HG03342 (cell line): ENCODE results near the gene TAF10.

Experiments used
- ATAC-seq: cut with Tn5 transposase; IDR thresholded peaks from one replicate; pipeline ENCODE4 v1.9.1; 2021; ENCODE audit warnings: mild to moderate bottlenecking, moderate library complexity; ENCODE audit not compliant: unreplicated experiment

TAF10 gene

DNA sequence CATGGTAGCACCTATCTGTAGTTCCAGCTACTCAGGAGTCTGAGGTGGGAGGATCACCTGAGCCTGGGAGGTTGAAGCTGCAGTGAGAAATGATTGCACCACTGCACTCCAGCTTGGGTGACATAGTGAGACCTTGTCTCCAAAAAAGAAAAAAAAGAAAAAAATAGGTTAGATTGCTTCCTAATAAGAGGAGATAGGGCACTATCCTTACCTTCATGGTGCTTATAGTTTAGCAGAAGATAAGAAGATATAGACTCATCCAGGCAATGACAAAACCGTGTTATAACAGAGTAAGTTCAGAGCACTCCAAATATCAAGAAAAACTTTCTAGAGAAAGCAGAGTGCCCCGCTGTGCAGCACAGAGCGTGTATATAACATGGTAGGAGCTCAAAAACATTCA is 50.7 kb downstream of the TAF10 start:
- no peak for ATAC-seq
